HG03469 (cell line): Measurements from ENCODE around the gene TP53AIP1.

Experiments used
- ATAC-seq: cut with Tn5 transposase; IDR thresholded peaks from one replicate; pipeline ENCODE4 v1.9.1; 2021; ENCODE audit warnings: mild to moderate bottlenecking, moderate library complexity, moderate number of reproducible peaks; ENCODE audit not compliant: unreplicated experiment

The TP53AIP1 gene

GRCh38 chr11:128908391-128909246 is 34.1 kb downstream of the TP53AIP1 start:
- no peak for ATAC-seq

- no peak for ATAC-seq
Measured at GRCh38 chr11:128907585-128907984, 35.1 kb downstream of the TP53AIP1 start.

GRCh38 chr11:128906185-128907050 is 36.3 kb downstream of the TP53AIP1 start:
- ATAC-seq, result no peak

- no peak for ATAC-seq
Measured at GRCh38 chr11:128905345-128906184, 37.1 kb downstream of the TP53AIP1 start.

GRCh38 chr11:128904656-128905344 is 37.9 kb downstream of the TP53AIP1 start:
- ATAC-seq, result no peak

- ATAC-seq, result no peak
Measured at GRCh38 chr11:128904303-128904655, 38.4 kb downstream of the TP53AIP1 start.

- ATAC-seq, result no peak
Measured at GRCh38 chr11:128903248-128904061, 39.2 kb downstream of the TP53AIP1 start.

- ATAC-seq, result no peak
Measured at GRCh38 chr11:128902515-128903066, 40.1 kb downstream of the TP53AIP1 start.

GRCh38 chr11:128901653-128902514 is 40.8 kb downstream of the TP53AIP1 start:
- no peak for ATAC-seq

- no peak for ATAC-seq
Measured at GRCh38 chr11:128900468-128900867, 42.2 kb downstream of the TP53AIP1 start.

GRCh38 chr11:128898580-128899344 is 43.9 kb downstream of the TP53AIP1 start:
- no peak for ATAC-seq

GRCh38 chr11:128897826-128898225 is 44.8 kb downstream of the TP53AIP1 start:
- ATAC-seq, result no peak

GRCh38 chr11:128896356-128896755 is 46.3 kb downstream of the TP53AIP1 start:
- no peak for ATAC-seq

- no peak for ATAC-seq
Measured at GRCh38 chr11:128895526-128895925, 47.1 kb downstream of the TP53AIP1 start.

GRCh38 chr11:128894685-128895084 is 48.0 kb downstream of the TP53AIP1 start:
- no peak for ATAC-seq

GRCh38 chr11:128894286-128894681 is 48.4 kb downstream of the TP53AIP1 start:
- no peak for ATAC-seq

- peak; percentile 55 for ATAC-seq
Measured at GRCh38 chr11:128893578-128894285, 48.9 kb downstream of the TP53AIP1 start.
